HepG2 (cell line): ENCODE results near the gene NELL1. TPM values are rescaled to one million over a fixed set of nuclear protein-coding genes. Genes with fewer than 3 reads are reported as not detected.

ENCODE experiments used
- ARID4A ChIP-seq: sonication (generic); formaldehyde crosslinking; IDR thresholded peaks from 2 replicates; pipeline ENCODE4 v1.5.0; 2020; ENCODE audit warnings: mild to moderate bottlenecking, missing genetic modification reagents, borderline replicate concordance
- FOSL1 ChIP-seq: sonication (generic); formaldehyde crosslinking; IDR thresholded peaks from 2 replicates; pipeline ENCODE4 v1.9.0; 2021; ENCODE audit warnings: missing genetic modification reagents, borderline replicate concordance
- MED8 ChIP-seq: sonication (generic); formaldehyde crosslinking; IDR thresholded peaks from 2 replicates; pipeline ENCODE4 v1.8.1; 2023; ENCODE audit warnings: mild to moderate bottlenecking, missing genetic modification reagents; ENCODE audit not compliant: insufficient replicate concordance
- NR0B2 ChIP-seq: sonication (generic); formaldehyde crosslinking; IDR thresholded peaks from 2 replicates; pipeline ENCODE4 v1.4.0; 2020; ENCODE audit warnings: mild to moderate bottlenecking, missing genetic modification reagents
- SALL1 ChIP-seq: sonication (generic); formaldehyde crosslinking; IDR thresholded peaks from 2 replicates; pipeline ENCODE4 v1.8.0; 2022; ENCODE audit warnings: mild to moderate bottlenecking, missing genetic modification reagents
- ZBTB26 ChIP-seq: IDR thresholded peaks from 2 replicates; pipeline ENCODE4 v1.6.1; 2016; ENCODE audit warnings: missing compliant biosample characterization, missing genetic modification reagents, borderline replicate concordance
- ZEB1 ChIP-seq: IDR thresholded peaks from 2 replicates; pipeline ENCODE4 v1.6.1; 2012; ENCODE audit warnings: mild to moderate bottlenecking, low read depth, inconsistent platforms; ENCODE audit not compliant: insufficient replicate concordance
- ZFYVE20 ChIP-seq: sonication (generic); formaldehyde crosslinking; IDR thresholded peaks from 2 replicates; pipeline ENCODE4 v1.8.0; 2023; ENCODE audit warnings: low read depth, mild to moderate bottlenecking, moderate library complexity, missing genetic modification reagents, borderline replicate concordance
- ZNF281 ChIP-seq: sonication (generic); formaldehyde crosslinking; IDR thresholded peaks from 2 replicates; pipeline ENCODE4 v1.4.0; 2020; ENCODE audit warnings: missing genetic modification reagents, borderline replicate concordance
- ZNF317 ChIP-seq: sonication (generic); formaldehyde crosslinking; IDR thresholded peaks from 2 replicates; pipeline ENCODE4 v1.5.0; 2020; ENCODE audit warnings: mild to moderate bottlenecking, missing genetic modification reagents
- ZNF709 ChIP-seq: sonication (generic); formaldehyde crosslinking; IDR thresholded peaks from 2 replicates; pipeline ENCODE4 v1.5.0; 2020; ENCODE audit warnings: mild to moderate bottlenecking, missing genetic modification reagents
- ZNF777 ChIP-seq: sonication (generic); formaldehyde crosslinking; IDR thresholded peaks from 2 replicates; pipeline ENCODE4 v1.4.0; 2020; ENCODE audit warnings: missing genetic modification reagents
- polyA plus RNA-seq, 8 experiments: library from polyadenylated mRNA; depleted of rRNA in 3 of 8; stranded (reverse) in 7 of 8; unstranded in 1 of 8; fragments of >200 nt; fragmentation: Illumina TruSeq in 4 of 8; extraction: Trizol in 4 of 8; gene quantifications; 2 replicates each; pipeline versions ENCODE4 v1.2.1 to v1.2.3, GENCODE V29; 2011 to 2016; ENCODE audit warnings: low read depth in 4 of 8, missing spikeins in 1 of 8, mixed read lengths in 1 of 8; ENCODE audit not compliant: insufficient read depth in 1 of 8
- total RNA-seq, 5 experiments: library from RNA; depleted of rRNA; stranded (reverse); fragments of >200 nt; fragmentation: Illumina TruSeq; extraction: Trizol; gene quantifications; 2 replicates each; pipeline ENCODE4 v1.2.3, GENCODE V29; 2016; ENCODE audit warnings: low read depth in 1 of 5
- TF ChIP-seq, protein P1 (sequence below): sonication (generic); formaldehyde crosslinking; IDR thresholded peaks from 2 replicates; pipeline ENCODE4 v1.9.0; 2021; ENCODE audit warnings: mild to moderate bottlenecking, missing genetic modification reagents

NELL1 gene
- total and polyA plus RNA-seq, 2 of the 13 experiments (the other 11 are each of a cell fraction or from before 2014, with no cell fraction given), result not detected

DNA sequence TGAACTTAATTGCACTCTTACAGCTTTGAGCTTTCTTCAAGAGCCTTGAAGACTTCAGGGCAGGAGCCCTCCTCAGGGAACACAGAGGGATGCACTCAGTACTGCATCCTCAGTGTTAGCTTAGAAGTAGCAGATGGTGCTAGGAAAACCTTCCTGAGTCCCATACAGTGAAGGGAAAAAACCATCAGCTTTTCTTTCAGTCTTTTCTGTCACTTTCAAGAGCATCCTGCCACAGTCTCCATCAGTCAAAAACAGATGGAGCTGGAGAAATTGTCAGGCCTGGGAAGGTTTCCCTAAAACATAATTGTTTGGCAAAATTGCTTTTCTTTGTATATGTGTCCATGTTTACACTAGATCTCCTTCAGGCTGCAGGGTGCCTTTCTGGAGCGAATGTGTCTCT is 384.1 kb downstream of the NELL1 start (continued):
- TF ChIP-seq, protein P1, sequence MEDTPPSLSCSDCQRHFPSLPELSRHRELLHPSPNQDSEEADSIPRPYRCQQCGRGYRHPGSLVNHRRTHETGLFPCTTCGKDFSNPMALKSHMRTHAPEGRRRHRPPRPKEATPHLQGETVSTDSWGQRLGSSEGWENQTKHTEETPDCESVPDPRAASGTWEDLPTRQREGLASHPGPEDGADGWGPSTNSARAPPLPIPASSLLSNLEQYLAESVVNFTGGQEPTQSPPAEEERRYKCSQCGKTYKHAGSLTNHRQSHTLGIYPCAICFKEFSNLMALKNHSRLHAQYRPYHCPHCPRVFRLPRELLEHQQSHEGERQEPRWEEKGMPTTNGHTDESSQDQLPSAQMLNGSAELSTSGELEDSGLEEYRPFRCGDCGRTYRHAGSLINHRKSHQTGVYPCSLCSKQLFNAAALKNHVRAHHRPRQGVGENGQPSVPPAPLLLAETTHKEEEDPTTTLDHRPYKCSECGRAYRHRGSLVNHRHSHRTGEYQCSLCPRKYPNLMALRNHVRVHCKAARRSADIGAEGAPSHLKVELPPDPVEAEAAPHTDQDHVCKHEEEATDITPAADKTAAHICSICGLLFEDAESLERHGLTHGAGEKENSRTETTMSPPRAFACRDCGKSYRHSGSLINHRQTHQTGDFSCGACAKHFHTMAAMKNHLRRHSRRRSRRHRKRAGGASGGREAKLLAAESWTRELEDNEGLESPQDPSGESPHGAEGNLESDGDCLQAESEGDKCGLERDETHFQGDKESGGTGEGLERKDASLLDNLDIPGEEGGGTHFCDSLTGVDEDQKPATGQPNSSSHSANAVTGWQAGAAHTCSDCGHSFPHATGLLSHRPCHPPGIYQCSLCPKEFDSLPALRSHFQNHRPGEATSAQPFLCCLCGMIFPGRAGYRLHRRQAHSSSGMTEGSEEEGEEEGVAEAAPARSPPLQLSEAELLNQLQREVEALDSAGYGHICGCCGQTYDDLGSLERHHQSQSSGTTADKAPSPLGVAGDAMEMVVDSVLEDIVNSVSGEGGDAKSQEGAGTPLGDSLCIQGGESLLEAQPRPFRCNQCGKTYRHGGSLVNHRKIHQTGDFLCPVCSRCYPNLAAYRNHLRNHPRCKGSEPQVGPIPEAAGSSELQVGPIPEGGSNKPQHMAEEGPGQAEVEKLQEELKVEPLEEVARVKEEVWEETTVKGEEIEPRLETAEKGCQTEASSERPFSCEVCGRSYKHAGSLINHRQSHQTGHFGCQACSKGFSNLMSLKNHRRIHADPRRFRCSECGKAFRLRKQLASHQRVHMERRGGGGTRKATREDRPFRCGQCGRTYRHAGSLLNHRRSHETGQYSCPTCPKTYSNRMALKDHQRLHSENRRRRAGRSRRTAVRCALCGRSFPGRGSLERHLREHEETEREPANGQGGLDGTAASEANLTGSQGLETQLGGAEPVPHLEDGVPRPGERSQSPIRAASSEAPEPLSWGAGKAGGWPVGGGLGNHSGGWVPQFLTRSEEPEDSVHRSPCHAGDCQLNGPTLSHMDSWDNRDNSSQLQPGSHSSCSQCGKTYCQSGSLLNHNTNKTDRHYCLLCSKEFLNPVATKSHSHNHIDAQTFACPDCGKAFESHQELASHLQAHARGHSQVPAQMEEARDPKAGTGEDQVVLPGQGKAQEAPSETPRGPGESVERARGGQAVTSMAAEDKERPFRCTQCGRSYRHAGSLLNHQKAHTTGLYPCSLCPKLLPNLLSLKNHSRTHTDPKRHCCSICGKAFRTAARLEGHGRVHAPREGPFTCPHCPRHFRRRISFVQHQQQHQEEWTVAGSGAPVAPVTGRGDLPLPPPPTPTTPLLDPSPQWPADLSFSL (CRISPR knock-in tag), result no peak
- TF ChIP-seq FOSL1 (no peak), ZNF709 (CRISPR knock-in tag) (no peak), ZBTB26 (no peak), ZNF317 (CRISPR knock-in tag) (no peak), SALL1 (CRISPR knock-in tag) (no peak), ARID4A (CRISPR knock-in tag) (no peak), MED8 (CRISPR knock-in tag) (no peak), ZEB1 (no peak), ZFYVE20 (CRISPR knock-in tag) (no peak), ZNF281 (no peak), NR0B2 (no peak), ZNF777 (no peak)
